GM18519 (cell line): ENCODE data around the gene CABLES2.

Experiments used
- ATAC-seq: cut with Tn5 transposase; IDR thresholded peaks from one replicate; pipeline ENCODE4 v1.9.1; 2021; ENCODE audit warnings: mild to moderate bottlenecking, moderate library complexity; ENCODE audit not compliant: unreplicated experiment, low FRiP score

The CABLES2 gene

DNA sequence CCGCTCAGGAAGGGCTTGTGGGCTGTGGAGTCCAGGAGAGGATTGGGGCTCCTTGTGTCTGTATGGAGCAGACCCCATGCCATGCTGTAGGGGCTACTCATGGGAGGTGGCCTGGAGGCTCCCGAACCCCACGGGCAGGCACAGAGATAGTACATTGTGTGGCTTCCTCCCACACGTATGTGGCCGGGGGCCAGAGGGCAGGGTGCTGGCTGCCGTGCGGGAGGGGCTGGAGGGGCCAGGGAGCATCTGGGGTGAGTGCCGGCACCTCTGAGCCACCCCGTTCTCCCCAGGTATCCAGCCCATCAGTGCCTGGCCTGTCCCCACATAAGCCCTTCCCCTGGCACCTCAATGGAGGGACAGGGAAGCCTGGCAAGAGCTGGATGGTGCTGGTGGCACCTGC, 12.7 kb upstream of the CABLES2 start:
- ATAC-seq = no peak

- no peak for ATAC-seq
Observed at GRCh38 chr20:62418709-62419487, 11.8 kb upstream of the CABLES2 start.

- ATAC-seq = no peak
Observed at GRCh38 chr20:62417981-62418708, 11.1 kb upstream of the CABLES2 start.

GRCh38 chr20:62416651-62417637, 9.9 kb upstream of the CABLES2 start:
- ATAC-seq = no peak

DNA sequence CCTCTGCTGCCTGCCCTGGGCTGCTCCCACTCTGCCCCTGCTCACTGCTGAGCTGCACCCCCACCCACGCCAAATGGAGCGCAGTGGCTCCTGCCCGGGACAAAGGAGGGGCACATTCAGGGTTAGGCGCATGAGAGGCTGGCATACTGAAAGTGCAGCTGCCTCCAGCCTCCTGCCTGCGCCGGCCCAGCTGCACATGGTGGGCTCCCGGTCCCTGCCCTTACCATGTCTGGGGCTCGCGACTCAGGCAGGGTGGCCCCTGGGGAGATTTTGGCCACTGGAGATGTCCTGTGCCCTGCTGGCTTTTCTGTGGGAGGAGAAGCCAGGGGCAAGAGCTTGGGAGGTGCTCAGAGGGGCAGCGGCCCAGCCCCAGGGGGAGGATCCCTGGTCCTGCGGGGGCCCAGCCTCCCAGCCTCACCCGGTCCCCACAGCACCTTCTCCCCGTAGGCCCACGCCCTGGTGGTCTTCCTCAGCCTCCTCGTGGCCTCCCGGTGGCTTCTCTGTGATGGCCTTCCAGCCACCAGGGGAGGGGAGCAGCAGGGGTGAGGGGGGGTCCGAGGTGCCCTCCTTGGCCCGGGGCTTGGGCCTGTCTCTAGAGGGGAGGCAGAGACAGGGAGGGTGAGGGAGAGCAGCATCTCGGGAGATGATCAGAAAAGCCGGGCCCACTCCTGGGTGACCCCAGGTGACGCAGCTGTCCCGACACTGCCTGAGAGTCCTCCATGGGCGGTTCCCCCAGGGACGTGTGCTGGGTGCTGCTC, 8.4 kb upstream of the CABLES2 start:
- ATAC-seq = no peak

DNA sequence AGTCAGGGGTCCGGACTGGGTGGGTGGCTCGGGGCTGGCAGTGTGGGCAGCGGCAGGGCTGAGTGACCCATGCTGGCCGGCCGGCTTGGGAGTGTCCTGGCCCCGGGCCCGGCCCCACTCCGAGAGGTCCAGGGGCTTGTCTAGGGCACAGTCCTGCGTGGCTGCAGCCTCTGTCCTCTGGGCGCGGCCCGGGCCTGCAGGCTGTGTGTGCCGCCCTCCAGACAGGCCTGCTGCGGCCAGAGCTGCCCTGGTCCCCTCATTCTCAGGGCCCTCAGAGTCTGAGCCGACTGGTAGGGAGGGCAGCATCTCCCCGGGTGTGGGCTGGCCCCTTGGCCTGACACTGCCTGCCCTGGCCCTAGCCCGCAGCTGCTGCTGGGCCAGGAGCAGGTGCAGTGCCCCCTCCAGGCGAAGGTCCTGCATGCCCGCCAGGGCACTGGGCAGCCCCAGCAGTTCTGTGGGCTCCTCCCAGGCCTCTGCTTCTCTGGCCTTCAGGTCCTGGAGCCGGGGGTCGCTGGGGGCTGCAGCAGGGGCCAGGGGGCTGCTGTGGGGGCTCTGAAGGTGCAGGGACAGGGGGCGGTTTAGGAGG, 6.9 kb upstream of the CABLES2 start:
- ATAC-seq = no peak

DNA sequence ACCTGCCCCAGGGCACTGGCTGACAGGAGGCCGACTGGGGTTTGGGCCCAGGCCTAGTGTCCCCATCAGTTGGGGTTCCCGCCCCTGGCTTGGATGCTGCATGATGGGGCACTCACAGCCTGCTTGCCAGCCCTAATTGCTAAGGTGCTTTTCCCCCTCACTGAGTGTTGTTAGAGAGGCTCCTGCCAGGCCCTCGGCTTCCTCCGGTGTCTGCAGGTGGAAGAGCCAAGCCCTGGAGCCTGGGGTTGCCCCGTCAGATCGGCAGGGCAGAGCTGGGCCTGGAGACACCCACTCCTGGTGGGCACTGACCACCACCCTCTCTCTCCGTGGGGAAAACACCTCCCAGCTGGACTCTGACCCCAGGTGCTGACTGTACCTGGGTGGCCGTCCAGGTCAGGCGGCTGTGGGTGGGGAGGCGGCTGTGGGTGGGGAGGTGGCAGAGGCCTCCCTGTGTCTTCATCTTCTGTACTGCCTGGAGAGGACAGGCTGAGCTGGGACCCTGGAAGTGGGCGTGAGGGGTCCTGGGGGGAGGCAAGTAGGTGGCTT, 6.0 kb upstream of the CABLES2 start:
- no peak for ATAC-seq

GRCh38 chr20:62412194-62413024, 5.3 kb upstream of the CABLES2 start:
- ATAC-seq = no peak

DNA sequence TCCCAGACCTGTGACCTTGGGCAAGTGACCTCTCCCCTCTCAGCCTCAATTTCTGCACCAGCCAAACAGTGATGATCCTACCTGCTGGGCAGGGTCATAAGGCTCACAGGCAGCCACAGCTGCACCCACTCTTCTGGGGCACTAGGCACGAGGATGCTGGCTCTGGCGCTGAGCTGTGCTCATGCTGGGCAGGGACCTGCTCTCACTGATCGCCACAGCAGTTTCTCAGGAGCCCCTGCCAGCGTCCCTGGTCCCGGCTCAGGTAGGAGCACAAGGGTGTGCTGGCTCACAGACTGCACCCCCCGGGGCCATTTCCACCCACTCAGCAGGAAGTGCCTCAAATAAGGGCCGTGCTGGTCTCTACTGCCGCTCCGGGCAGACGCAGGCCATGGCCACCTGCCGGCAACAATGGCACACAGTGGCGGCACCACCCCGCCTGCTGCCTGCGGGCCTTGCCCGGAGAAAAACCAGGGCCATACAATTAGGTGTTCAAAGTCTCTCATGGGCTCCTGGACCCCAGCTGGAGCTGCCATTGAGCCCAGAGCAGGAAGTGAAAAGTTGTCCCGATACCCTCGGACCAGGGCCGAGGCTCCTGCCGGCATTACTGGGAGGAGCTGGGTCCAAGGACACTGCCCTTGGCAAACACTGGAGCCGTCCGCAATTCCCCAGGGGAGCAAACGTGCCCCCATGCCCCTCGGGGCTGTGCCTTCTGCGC, 4.6 kb upstream of the CABLES2 start:
- ATAC-seq = no peak

DNA sequence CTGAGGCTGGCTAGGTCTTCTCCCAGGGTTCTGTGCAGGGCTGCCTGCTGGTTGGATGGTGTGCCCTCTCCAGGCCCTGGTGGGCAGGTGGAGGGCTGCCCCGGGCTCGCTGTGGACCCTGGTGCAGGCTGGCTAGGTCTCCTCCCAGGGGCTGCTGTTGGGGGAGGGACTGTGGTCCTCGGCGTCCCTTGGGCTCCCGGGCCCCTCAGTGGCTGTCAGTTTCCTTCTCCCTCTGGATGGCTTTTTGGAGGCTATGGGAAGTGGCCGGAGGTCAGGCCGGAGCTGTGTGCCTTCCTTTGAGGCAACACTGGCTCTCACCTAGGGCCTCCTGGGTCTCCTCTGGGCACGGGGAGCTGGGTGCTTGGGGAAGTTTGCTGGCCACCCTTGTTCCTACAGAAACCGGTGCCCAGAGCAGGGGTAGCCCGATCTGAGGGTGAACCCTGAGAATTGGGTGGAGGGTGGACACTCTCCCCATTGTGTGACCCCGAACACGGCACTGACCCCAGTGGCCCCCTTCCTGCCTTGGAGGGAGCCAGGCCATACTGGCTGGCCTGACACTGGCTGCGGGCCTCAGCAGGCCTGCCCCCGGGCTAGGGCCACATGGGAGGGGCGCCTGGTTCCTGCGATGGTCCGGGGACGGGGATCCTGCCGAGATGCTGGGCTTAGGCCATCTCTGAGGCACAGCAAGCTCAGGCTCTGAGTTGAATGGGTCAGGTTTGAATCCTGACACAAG, 3.8 kb upstream of the CABLES2 start:
- ATAC-seq = no peak

DNA sequence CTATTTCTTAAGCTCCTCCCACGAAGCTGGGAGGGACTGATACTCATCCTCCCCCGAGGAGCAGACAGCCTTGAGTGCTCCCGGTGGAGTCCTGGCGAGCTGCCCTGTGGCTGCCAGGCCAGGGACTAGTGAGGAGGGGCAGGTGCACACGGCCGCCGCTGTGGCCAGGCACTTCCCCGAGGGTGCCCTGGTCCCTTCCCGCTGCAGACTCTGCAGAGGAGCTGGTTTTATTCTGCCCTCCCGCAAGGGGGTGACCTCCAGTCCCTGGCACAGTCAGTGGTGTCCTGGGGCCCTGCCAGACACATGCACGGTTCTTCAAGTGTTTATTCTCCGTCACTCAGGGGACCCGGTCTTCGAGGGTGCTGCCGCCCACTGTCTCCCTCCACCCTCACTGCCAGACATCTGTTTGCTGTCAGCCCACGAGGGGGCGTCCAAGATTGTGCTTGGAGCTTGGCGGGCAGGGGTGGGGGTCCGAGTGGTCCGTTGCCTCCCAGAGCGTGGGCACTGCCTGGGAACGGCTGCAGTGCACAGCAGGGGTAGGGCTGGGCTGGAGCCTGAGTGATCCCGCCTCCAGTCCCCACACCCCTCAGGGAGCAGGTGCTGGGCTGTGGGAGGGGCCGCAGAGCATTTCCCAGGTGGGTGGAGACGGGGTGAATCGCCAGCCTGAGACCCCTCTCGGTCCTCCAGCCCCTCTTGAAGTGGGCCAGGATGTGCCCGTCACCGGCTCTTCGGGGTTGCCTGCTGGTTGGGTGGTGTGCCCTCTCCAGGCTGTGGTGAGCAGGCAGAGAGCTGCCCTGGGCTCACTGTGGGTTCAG, 3.1 kb upstream of the CABLES2 start:
- no peak for ATAC-seq

DNA sequence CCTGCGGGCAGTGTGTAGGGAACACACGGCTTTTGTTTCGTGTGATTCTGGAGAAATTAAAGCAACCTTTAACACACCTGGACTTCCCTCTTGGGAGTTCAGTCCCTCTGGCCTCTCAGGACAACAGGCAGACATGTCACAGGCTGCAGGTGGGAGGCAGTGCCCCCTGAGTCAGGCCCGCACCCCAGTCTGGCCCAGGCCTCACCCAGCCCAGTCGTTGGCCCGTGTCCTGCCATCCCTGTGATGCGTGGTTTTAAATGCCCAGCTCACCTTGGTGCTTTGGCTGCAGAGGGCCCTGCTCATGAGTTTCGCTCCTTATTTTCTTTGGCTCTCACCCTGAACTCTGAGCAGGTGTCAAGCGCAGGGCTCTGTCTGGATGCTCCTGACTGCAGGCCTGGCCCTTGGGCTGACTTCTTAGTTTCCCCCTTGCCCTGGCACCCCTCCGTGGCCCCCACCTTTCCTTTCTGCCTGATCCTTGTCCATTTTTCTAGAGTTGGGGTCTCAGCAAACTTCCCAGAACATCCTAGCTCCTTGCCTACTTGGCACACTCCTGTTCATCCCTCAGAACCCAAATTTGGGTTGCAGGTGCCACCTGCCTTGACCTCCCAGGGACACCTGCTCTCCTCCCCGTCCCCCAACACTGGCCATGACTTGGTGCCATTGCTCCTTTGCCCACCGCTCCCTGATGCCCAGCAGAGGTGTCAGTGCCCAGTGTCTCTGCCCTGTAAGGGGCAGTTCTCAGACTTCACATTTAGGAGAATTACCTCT, 2.2 kb upstream of the CABLES2 start:
- ATAC-seq = no peak

DNA sequence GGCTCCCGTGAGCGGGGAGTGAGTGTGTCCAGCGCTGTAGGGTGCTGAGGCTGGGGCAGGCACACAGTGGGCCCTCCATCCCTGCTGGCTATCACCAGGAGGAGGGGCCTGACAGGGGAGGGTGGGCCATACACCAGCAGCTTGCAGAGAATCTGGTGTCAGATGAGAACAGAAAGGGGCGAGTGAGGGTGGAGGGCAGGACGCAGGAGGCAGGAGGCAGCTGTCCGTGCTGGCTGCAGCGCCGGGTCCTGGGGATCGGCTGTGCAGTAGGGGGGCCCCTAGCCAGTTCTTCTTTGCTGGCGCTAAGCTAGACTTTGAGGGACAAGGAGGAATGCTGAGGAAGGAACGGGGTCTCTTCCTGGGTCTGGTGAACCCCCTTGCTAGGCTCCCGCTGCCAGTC, 1.6 kb upstream of the CABLES2 start:
- no peak for ATAC-seq

- ATAC-seq = no peak
Observed at GRCh38 chr20:62408055-62408454, 970 bp upstream of the CABLES2 start.

DNA sequence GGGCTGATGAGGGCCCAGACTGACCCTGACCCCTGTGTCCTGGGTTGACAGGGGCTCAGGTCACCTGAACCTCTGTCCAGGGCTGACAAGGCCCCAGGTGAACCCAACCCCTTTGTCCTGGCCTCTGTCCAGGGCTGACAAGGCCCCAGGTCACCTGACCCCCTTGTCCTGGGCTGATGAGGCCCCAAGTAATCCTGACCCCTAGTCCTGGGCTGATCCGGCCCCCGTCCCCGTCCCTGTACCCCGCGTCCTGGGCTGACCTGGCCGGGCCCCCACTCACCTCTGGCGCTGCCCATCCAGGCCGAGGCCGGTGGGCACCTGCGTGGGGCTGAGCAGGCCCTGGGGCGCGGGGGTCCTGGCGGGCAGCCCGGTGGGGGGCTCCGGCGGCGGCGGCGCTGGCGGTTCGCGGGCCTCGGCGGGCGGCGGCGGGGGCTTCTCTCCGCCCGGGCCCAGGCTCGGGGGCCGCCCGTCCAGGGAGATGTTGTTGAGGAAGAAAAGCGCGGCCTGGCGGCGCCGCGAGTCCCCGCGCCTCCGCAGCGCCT, 379 bp downstream of the CABLES2 start:
- ATAC-seq = no peak
